C4-2B (cell line): ENCODE data around the gene DDR1.
"Not testable (repeated sequence)": the region's sequence is repeated elsewhere in the genome, so short reads cannot be mapped to it uniquely, and the experiment has no call there.

ENCODE experiments used
- H3K27ac ChIP-seq: fragments of 450-650 bp; 2 replicates; pipeline ENCODE4 v1.5.1; 2017
- CTCF ChIP-seq: fragments of 450-650 bp; conservative IDR thresholded peaks from 2 replicates; pipeline ENCODE4 v1.5.1; 2017; ENCODE audit warnings: mild to moderate bottlenecking
- ZFX ChIP-seq: fragments of 450-650 bp; IDR thresholded peaks from 2 replicates; pipeline ENCODE4 v1.6.1; 2017

The DDR1 gene

GRCh38 chr6:30914854-30915590, 30.7 kb downstream of the DDR1 start:
- no peak for TF ChIP-seq CTCF
- no peak for TF ChIP-seq ZFX
- peak overlapping the region; percentile 88 for H3K27ac ChIP-seq

GRCh38 chr6:30915591-30915946, 31.2 kb downstream of the DDR1 start:
- no peak for TF ChIP-seq ZFX
- TF ChIP-seq CTCF, result peak; percentile 84
- peak overlapping the region; percentile 88 for H3K27ac ChIP-seq

- TF ChIP-seq CTCF (no peak), ZFX (no peak)
- no peak overlapping the region for H3K27ac ChIP-seq
These were observed 32.7 kb downstream of the DDR1 start for GRCh38 chr6:30917041-30917440.

GRCh38 chr6:30917487-30917886, 33.2 kb downstream of the DDR1 start:
- TF ChIP-seq ZFX, result no peak
- no peak for TF ChIP-seq CTCF
- no peak overlapping the region for H3K27ac ChIP-seq

DNA sequence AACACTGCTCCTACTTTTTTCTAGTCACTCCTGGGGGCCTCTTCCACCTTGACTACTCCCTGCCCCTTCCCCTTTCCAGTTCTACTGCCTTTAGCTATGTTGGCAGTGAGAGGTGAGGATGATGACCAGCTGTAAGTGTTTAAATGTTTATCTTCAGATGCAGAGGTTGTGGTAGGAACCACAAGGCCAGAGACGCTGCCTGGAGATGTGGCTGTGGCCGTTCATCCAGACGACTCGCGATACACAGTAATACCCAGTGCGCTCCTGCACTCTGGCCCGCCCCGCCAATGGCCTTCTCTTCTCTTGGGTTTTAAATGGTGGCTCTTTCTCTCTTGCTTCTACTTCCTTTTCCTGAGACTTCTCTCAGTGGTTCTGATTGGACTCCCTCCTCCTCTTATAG, 34.4 kb downstream of the DDR1 start:
- no peak overlapping the region for H3K27ac ChIP-seq
- TF ChIP-seq CTCF, result no peak
- TF ChIP-seq ZFX, result no peak

- H3K27ac ChIP-seq, result no peak overlapping the region
- TF ChIP-seq ZFX, result no peak
- no peak for TF ChIP-seq CTCF
These were observed 38.1 kb downstream of the DDR1 start for GRCh38 chr6:30922447-30922852.

DNA sequence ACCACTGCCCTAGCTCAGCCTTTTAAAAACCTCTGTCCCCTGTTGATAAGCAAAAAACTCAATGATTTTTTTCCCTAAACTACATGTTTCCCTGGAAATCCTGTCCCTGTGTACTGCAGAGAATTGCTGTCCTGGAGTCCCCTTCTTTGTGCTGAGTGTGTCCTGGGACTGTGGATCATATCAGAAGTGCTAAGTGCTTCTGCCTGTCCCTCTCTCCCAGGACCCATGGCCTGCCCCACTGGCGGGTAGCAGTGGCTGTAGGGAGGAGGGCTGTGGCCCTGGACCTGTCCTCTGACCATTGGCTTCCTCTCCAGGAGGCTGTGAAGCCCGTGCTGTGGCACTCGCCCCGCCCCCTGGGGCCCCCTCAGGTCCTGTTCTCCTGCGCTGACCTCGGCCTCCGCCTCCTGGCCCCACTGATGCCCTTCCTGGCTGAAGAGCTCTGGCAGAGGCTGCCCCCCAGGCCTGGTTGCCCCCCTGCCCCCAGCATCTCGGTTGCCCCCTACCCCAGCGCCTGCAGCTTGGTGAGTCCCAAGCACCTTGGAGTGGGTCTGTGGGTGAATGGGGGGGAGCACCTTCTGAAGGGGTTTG, 39.8 kb downstream of the DDR1 start:
- H3K27ac ChIP-seq, result not testable (repeated sequence)

DNA sequence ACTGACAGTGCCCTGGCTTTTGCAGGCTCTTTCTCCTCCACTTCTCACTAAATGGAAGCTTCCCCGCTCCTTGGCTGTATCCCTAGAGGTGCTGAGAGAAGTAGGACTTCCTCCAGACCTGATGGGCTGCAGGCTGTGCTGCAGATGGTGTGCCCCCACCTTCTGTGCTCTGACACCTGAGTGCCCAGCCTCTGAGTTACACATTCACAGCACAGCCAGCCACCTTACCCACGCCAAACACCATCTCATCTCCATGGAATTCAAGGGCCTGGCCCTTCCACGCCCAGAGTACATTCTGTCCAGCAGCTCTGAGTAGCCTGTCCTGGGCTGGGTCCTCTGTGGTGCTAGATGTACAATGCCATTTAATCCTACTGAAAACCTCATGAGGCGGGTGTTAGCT, 42.3 kb downstream of the DDR1 start:
- H3K27ac ChIP-seq, result no peak overlapping the region
- TF ChIP-seq ZFX (no peak), CTCF (no peak)

DNA sequence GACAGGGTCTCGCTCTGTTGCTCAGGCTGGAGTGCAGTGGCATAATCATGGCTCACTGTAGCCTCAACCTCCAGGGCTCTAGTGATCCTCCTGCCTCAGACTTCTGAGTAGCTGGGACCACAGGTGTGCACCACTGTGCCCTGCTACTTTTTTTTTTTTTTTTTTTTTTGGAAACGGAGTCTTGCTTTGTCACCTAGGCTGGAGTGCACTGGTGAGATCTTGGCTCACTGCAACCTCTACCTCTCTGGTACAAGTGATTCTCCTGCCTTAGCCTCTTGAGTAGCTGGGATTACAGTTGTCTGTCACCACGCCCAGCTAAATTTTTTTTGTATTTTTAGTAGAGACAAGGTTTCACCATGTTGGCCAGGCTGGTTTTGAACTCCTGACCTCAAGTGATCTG, 42.8 kb downstream of the DDR1 start:
- H3K27ac ChIP-seq, result not testable (repeated sequence)
